CD4-positive, alpha-beta T cell treated with Interleukin-4 for 4 hours (primary cell): ENCODE results near the gene LIPC.

ENCODE experiments used
- DNase-seq: peaks from one replicate; pipeline ENCODE4 v3.0.0-alpha.2; 2020

LIPC gene

DNA sequence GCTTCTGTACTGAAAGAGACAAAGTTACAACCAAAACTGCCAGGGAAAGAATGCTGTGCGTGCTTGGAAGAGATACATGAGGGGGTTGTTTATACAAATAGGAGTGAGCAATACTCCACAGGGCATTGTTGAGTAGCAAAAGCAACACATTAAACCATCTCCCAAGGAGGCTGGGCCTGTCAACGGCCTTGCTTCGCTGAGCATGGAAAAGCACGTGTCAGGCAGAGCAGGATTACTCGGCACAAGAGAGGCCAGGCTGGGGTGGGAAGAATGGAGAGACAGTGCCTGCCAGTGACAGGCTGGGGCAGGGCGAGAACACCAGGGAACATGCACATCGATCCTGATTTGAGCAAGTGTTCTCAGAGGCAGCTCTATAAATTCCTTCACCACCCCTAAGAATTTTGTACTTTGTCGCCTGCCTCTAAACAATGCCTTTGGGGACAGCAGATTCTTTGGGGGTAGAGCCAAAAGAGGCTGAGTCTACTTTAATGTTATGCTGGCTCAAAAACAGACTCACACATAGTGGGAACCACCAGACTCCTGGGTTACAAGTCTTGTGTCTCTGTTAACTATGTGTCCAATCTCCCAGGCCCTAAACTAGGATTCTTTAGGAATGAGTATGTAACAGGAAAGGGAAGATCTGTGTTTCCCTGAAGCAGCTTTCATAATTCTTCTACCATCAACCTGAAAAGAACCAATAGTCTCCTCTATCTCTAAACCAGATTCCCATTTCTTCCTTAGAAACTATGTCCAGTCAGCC lies 67.2 kb downstream of the LIPC start:
- DNase-seq, result no peak

DNA sequence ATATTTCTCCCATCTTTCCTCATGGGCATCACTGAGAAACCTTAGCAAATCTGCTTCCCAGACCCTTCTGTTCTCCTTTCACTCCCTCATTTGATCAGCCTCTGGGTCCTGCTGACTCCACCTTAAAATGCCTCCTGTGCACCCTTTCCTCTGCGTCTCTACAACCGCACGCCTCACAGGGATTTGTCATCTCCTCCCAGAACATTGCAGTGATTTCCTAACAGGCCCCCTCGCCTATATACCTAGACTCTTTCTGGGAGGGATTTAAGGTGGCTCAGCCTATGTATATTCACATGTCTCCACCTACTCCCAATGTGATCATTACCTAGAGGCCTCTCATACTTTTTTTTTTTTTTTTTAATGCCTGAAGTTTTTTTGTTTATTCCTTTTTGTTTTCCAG lies 69.2 kb downstream of the LIPC start:
- no peak for DNase-seq

DNA sequence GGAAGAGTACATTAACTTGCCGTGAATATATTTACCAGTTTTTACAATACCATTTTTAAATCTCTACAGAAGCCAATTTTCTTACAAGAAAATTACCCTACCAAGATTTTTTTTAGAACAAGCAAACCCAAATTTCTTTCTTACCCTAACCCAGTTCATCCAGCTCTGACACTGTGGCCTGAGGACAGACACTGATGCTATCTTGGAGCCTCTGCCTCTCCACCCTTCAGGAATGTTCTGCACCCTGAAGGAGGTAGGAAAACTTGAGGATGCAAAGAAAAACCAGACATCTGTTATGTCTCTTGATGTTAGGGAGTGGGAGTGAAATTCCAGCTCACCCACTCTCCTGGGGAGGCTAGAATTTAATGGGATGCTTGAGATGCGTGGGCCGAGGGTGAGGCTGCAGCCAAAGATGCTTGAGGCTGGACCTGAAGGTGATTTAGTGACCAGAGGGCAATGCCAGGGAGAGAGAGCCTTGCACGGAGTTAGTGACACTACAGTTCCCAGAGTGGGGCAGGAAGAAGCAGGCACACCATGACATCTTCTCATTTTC lies 69.9 kb downstream of the LIPC start:
- no peak for DNase-seq

DNA sequence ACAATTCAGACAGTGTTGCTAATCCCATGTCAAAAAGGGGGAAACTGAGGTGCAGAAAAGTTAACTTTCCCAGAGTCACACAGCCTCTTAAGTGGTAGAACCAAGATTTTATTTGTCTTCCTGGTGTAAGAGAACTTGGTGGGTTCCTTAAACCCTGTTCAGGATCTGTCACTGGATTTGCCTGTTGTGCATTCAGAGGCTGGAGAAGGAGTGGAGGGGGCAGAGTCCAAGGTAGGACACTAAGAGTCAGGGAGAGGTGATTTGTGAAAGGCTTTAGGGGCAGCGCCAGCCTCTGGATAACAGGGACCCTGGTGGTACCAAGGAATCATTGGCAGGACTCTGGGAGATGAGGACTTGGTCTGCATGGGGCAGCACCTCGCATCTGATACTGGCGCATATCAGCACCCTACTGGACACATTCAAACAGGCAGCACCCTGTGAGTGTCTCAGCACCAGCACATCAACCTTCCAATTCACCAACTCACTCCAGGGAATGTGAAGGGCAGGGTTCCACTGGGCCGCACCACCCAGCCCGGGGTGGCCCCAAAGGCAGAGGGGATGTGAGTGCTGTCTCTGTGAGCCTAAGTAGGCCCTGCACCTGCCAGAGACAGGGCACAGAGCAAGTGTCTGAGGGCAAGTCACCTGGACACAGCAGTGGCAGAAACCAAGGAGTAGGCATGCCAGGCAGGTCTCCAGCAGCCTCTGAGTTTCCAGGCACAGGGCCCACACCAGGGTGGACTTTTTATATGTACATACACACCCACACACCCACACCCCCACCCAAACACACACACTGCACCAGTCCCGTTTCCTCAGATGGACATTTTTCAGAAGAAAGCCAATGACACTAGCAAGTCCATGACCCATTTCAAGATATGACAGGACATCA lies 71.6 kb downstream of the LIPC start:
- DNase-seq, result no peak

DNA sequence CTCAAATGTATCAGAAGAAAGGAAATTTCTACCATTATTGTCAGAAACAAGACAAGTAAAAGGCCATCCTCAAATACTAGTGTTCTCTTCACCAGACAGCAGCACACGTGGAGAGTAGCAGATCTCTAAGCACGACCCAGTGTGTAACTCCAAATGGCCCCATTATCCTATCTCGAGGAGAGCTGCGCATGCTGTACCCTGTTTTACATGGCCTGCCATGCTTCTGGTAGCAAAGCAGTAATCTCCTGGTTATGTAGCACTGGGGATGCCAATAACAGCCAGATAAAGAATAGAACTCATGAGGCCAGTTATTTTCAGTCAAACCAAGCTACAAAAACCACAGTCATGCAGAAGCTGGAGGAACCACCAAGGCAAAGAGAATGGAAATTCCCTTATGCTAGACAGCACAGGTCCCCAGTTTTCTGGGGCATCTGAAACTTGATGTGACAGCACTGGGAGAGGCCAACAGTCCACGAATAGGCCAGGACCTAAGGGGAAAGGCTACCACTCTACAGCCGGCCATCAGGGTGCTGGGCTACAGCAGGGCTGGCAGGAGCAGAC lies 73.0 kb downstream of the LIPC start:
- DNase-seq, result no peak

DNA sequence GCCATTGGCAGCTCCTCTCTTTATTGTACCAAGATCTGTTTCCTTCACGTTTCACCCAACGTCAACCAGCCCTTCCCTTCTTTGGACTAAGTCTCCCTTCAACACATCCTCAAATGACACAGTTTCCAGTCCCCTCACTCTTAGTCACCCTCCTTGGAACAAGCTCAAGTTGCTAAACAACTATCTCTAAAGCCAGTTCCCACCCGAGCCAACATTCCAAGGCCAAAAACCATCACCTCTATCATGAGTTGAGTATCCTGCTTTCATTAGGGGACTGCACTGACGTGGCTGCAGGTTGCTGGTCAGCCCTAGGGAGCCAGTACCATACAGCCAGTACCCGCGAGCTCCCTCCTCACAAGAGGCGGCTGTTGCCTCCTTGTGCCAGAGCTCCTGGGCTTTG lies 73.8 kb downstream of the LIPC start:
- DNase-seq, result no peak

DNA sequence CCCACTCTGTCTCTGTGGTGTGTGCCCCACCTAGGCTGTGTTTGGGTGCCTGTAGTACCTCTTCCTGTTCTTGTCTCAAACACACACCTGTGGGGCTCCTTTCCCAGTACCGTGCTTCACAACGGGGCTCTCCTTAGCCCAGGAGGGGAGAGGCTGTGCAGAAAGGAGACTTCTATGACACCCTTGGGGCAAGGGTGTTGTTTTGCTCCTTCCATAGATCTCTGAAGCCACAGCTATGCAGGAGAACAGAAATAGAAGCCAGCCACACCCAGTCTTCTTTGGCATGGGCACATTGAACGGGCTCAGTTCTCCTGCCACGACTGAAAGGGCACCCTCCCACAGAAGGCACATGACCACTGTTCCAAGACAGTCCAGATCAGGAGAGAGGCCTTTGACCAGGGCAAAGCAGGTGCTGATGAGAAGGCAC lies 74.3 kb downstream of the LIPC start:
- no peak for DNase-seq

DNA sequence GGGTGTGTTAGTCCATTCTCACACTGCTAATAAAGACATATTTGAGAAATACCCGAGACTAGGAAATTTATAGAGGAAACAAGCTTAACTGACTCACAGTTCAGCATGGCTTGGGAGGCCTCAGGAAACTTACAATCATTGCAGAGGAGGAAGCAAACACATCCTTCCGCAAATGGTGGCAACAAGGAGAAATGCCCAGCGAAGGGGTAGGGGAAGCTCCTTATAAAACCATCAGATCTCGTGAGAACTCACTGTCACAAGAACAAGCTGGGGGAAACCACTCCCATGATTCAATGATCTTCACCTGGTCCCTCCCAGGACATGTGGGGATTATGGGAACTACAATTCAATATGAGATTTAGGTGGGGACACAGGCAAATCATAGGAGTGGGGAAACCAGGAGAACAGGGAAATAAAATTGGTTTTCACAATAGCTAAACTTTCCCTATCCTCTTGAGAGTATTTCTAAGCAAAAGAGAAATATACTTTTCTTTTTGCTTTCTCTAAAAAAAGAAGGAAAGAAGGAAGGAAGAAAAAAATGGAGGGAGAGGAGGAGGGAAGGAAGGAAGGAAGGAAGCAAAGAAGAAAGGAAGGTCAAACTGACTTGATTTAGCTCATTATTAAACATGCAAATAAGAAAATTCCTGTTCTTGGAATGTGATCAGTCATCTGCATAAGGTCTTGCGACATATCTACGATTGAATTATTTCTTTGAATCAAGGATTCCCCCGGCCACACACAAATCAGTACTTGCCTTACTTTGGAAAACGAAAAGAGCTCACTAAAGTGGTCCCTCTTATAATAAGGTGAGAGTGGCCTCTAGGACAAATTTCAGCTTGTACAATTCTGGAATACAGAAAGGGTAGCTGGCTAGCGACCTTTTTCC lies 75.2 kb downstream of the LIPC start:
- no peak for DNase-seq

DNA sequence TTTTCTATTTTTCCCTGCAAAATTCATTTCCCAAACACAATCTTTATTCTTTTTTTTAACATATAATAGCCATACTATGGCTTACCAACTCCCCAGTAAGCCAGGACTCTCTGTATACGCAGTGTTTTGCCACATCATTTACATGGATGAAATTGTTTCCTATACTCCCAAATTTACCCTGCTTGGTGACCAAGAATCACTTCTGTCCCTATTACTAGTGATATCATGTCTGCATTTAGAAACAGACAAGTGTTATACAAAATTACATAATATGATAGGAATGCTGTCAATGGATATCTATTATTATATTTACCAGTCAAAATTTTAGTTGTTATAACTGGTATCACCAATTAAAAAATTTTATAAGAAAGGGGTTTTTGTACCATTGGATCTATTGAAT lies 77.8 kb downstream of the LIPC start:
- no peak for DNase-seq

DNA sequence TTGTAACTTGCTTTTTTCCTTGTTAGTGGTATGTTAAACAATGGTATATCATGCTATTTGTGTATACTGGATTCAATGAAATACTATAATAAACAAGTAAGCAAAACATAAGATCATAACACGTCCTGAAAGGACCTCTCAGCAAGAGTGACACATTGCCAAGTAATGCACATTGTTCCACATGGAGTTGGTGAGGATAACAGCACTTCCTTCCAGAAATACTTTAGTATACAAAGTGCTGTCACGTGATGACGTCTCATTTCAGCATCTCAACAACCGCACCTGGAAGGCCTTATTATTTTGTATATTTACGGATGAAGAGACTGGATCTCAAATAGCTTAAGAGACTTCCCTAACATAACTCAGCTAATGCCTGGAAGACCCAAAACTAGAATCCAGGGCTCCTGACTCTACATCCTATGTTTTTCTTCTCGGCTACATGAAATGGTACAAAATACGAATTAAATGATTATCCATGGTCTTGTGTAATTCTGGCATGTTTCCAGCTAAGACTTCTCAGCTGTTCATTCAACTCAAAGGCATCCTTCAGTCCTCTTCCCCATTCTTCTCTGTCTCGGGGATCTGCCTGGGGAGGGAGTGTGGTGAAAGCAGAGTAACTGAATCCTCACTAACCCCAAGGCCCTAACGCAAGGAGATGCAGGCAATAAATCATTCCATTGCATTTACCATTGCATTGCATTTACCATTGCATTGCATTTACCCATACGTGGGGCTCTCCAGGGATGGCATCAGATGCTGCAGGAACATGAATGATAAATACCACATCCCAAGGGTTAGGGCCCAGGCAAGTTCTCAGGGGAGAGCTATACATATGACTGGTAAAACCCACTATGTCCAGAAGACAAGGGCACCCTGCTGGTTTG lies 79.2 kb downstream of the LIPC start:
- no peak for DNase-seq

DNA sequence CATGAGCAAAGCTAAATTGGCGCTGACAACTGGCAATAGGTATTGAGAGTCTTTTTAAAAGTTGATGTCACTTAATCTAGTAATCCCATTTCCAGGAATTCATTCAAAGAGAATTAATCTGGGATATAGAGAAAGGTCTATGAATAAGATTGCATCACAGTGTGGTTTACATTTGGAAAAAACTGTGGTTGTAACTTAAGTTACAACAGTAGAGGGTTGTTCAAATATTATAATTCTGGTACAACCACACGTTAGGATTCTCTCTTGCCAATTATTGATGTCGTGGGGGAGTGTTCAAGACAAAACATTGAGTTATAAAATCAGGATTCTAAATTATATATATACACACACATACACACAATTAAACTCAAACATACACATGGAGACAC lies 79.8 kb downstream of the LIPC start:
- DNase-seq, result no peak

DNA sequence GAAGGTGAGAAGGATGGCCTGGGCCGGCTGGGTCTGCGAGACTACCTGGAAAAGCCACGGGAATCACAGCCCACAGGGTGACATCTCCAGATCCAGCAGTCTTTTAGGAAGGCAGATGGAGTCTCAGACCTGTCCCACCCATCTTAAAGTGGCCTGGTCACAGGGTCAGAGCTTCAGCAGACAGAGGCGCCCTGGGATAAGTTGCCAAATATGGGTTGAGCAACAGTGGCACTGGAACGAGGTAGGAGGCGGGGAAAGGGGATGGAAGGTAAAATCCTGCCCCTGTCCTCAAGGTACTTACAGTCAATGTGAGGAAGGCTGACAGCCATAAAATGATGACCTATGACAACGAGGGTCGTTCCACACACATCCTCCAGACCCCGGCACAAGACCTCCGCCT lies 80.7 kb downstream of the LIPC start:
- DNase-seq, result no peak

DNA sequence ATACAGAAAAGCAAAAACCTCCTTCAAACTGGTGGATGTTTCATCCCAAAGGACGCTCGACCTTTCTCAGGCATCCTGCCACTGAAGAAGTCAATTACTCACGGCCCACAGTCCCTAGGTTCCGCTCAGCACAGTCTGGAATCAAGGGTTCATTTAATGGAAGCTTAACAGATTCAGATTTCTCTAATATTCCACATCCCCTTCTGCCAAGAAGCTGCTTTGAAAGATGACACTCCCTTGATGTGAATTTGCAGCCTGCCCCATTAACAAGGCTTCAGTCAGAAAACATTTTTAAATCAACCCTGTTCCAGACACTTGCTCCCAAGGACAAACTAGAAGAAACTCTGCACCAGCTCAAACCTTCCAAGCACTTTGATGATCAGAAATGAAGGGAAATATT lies 81.2 kb downstream of the LIPC start:
- no peak for DNase-seq

DNA sequence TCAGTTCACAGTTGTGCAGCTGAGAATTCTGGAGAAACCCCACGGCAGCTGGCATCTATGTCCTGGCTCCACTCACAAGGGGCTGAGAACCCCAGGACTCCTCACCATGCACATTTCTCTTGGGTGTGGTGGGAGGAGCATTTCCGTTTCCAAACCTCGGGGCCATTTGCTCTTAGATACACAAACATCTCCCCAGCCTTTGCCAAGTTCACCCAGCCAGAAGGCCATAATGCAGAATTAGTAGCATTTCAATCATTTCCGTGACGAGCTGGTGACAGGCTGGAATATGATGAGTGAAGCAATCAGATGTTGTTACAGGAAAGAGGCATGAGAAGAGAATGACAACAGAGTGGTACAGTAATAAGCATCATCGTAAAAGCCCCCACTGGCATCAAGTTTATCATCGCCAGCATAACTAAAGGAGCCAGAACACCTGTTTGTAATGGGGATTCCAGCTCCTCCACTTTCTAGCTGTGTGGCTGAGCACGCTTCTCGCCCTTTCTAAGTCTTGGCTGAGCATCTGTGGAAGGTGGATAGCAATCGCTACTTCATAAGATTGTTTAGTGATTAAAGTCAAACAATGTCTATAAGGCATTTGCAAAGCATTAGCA lies 82.0 kb downstream of the LIPC start:
- no peak for DNase-seq

DNA sequence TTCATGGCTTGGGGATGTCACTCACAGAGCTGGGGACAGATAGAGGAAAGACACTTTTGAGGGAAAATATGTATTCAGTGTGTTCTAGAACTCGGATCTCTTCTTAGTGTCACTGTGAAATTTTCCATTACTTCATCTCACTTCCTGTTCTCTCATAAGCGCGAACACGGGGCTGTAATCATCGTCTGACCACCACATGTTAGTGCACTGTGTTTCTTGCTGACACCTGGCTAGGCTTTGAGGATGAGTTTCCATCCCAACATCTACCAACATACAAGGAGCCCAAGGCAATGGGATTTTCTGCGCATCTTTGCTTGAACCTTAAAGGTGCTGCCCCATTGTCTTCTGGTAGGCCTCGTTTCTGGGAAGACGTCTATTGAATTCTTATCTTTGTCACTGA lies 84.0 kb downstream of the LIPC start:
- DNase-seq, result no peak

DNA sequence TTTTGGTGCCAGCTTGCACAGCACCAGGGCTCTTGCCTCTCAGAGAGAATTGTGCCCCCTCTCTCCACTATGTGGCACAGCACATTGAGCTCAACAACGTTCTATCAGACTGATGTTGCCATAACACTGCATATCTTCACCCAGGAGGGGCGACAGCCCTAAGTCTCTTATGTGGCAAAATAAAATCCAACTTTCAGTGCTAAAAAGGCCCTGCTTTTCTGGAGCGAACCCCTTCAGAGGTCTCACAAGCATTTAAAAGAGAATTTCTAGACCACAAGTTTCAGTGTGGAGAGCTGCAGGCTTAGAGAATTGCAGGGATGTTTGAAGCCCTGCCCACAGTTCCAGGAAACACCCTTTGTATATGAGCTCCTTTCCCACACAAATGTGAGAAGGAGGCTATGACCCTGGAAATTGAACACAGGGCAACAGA lies 85.5 kb downstream of the LIPC start:
- no peak for DNase-seq

DNA sequence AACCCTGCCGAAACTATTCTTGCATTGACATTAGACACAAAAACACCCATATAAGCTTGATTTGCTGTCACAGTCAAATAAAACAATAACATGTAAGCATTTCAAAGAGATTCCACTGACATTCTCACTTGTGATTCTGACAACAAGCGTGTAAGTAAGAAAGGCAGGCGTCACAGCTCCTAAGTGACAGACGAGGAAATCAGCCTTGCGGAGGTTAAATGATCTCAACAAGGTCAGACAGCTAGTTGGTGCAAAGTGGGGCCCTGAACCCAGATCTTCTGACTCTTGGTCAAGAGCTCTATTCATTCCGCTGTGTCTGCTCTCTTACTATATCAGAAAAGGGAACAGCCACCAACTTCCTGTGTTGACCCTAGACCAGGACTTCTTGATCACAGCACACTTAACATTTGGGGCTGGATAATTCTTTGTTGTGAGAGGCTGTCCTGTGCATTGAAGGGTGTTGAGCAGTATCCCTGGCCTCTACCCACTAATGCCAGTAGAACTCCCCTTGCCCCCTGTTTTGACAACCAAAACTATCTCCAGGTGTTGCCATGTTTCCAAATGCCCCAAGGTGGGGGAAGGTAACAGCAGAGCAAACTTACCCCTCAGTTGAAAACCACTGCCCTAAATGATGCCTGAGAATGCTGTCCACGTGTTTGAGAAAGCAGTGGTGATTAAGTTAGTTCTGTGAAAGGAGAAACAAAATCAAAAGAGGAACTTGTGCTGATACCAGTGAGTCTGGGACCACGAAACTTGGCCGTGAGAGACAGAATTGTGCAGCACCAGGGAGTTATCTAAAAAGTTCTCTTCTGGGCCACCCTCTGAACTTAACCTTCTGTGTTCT lies 86.1 kb downstream of the LIPC start:
- no peak for DNase-seq

DNA sequence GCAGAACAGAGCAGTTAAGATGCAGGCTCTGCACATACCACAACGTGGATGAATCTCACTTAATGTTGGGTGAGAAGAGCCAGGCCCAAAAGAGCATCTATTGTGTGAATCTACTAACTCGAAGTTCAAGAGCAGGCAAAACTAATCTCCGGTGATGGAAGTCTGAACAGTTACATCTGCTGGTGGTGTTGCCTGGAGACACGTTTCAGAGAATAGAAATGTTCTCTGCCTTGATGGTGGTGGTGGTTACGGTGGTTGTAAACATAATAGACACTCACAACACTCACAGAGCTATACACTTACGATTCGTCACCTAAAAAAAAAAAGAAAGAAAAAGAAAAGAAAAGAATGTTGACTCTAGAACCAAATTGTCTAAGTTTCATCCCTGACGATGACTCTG lies 86.8 kb downstream of the LIPC start:
- DNase-seq, result no peak

DNA sequence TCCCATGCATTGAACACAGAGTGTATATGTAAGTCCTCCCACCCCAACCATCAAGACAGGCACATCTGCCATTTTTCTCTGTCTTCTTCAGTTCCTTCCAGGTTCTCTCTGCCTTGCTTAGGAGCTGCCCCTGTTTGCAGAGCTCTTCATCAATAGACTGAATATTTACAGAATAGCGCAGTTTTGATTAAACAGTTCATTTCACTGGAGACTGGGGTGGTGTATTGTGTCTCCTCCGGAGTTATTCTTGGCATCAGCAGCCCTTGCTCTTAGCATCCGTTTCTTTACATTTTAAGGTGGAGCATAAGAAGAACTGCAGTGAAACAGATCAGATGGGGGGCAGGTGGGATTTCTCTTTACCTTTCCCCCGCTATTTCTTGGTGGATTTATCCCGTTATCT lies 87.7 kb downstream of the LIPC start:
- DNase-seq, result no peak

DNA sequence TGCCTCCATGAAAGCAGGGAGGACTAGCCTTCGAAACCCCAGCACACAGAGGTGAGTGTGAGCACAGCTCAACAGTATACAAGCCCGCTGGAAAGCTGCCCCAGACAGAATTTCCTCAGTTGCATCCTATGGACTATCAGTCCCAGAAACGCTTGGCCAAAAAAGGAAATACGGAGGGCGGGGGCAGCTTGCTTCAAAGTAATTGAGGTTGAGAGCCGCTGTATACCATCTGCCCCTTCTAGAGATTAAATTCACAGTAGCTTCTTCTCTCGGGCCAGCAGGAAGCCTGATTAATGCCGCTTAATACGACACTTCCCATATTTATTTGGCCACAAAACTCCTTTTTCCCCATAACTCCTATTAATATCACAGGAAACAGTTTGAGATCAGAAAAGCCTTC lies 88.7 kb downstream of the LIPC start:
- no peak for DNase-seq
